Inflammatory macrophage treated with lipopolysaccharide for 4 hours (primary cell): Measurements from ENCODE around the gene UGGT2.
"Not testable (repeated sequence)": the region's sequence is repeated elsewhere in the genome, so short reads cannot be mapped to it uniquely, and the experiment has no call there.

Source experiments
- DNase-seq: peaks from one replicate; pipeline ENCODE4 v3.0.0-alpha.2; 2020

The UGGT2 gene

DNA sequence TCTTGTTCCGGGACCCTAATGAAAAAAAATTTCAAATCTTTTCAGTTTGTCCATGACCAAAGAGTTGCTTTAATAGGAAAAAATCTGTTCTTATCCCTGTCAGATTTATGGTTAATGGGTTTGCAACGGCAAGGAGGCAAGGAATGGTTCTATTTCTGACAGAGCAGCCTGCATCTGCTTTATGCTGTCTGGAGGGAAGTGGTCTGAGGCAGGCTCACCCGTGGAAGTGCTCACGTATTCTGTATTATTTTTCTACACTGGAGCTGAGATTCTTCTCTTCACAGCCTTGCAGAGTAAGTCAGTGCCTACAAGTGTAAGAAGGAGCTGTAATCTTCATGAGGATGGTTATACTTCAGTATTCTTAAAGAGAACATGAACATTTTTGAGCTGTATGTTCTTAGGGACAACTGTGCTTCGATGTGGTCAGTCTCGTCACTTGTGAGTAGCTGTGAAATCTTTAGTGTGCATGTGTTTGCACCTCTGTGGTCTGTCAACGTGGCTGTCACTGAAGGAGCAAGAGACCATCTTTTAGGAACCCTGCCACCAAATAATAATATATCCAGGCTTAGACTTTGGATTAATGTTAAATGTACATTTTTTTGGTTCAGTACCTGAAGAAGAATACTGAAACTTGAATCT, 262.0 kb downstream of the UGGT2 start:
- no peak for DNase-seq

GRCh38 chr13:95789315-95789714, 263.9 kb downstream of the UGGT2 start:
- DNase-seq, result not testable (repeated sequence)

DNA sequence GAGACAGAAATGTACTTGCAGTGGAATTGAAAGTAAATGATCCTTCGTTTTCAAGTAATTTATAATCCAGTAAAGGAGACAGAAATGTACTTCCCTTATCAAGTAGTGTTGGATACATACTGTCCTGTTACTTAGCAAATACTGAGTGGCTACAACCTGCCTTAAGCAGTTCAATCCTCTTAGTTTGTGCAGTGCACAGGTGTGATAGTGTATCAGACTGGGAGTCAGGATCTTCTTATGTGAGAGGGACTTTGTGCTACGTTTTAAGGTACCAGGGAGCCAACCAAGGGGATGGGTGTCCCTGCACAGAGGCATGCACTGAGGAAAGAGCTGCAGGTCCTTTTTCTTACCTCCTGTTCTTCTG, 265.1 kb downstream of the UGGT2 start:
- DNase-seq, result no peak

DNA sequence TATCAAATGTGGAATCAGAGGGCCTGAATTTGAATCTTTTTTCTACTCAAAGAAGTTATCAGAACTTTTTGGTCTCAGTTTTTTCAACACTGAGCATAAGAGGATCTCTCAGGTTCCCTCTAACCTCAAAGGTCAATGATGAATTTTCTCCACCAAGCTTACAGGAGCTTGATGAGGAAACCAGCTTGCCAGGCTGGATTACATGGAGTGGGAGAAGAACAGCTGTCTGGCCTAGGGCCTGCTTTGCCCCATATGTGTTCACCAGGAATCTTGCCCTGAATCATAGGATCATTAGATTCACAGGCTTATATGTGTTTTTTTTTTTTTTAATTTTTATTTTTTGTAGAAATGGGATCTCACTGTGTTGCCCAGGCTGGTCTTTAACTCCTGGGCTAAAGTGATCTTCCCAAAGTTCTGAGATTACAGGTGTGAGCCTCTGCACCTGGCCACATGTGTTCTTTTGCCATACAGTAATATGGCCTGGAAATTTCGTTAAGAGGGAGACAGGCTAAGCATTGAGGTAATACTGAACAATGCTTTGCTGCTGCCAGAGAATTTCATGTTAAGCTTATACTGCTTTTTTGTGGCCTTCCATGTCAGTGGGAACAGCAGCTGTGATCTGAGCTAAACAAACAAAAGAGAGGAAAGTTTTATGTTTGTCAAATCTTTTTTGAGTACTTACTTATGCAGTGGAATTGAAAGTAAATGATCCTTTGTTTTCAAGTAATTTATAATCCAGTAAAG, 265.7 kb downstream of the UGGT2 start:
- DNase-seq, result no peak

DNA sequence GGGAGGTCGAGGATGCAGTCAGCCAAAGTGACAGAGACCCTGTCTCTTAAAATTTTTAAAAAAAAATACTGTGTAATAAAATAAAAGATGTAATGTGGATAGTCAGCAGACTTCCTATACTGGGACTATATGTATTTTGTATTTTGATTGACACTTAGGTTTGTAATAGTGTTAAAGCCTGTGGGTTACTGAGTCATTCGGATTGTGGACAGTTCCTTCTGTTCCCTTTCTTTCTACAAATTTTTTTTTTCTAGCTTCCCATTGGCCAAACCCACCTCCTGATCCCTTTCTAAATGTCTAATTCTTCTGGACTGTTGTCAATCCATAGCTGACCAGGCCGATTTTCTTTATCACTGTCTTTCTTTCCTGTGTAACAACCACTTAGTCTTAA, 268.3 kb downstream of the UGGT2 start:
- peak; percentile 43 for DNase-seq

DNA sequence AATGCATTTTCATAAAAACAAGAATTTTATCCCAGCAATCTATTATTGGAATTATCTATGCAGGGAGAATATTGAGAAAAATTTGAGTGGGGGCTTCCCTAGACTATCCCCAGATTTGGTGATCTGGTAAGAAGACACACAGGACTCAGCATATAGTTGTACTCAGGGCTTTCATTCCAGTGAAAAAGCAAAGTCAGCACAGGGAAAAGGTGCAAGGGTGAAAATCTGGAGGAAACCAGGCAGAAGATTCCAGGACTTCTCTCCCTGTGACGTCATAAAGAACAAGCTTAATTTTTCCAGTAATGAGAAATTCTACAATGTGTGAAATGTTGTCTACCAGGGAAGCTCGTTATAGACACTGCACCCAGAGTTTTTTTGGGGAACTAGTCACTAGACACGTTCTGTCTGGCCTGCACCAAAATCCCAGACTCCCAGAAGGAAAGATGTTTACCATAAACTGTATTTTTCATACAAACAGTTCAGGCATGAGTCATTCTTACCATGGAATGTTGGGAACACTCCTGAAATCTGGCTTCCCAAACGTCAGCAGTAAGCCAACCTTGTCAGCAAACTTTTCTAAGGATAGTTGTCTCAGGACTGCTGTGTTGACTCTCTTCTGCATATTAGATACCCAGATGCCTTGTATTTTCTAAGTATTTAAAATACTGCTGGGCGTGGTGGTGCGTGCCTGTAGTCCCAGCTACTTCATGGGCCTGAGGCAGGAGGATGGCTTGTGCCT, 268.9 kb downstream of the UGGT2 start:
- no peak for DNase-seq

DNA sequence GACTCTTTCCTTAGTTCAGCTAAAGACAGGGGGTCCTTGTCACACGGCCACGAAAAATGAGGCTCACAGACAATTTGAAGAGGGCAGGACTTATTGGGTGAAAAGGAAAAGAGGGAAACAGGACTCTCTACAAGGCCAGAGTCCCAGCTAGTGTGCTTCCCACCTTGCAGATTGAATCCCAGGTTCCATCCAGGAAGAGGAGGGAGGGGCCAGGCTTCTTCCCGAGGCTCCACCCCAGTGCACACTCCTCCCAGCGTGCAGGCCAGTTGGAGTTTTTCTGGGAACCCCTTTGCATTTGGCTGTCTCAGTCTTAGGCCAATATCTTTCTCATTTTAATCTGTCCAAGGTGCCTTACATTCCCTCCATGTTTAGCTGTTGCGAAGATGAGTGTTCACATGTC, 269.5 kb downstream of the UGGT2 start:
- DNase-seq, result no peak

- not testable (repeated sequence) for DNase-seq
Measured at GRCh38 chr13:95781940-95782339, 271.3 kb downstream of the UGGT2 start.

GRCh38 chr13:95781016-95781415, 272.2 kb downstream of the UGGT2 start:
- DNase-seq, result no peak

DNA sequence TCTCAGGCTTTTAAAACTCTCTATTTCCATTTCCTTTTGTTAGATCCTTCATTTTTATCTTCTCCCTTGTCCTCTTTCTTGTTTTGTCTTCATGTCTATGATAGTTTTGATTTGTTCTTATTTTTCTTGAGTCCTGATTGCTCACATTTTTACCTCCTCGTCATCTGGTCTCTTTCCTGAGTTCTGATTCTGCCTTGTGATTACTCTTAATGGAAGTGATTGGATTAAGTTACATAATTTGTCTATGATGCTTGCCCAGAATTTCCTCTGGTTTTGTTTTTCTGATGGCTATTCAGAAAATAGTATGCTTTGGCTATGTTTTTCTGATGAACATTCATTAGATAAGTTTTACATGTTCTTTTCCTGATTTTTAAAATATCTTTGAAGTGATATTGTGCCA, 273.7 kb downstream of the UGGT2 start:
- no peak for DNase-seq

DNA sequence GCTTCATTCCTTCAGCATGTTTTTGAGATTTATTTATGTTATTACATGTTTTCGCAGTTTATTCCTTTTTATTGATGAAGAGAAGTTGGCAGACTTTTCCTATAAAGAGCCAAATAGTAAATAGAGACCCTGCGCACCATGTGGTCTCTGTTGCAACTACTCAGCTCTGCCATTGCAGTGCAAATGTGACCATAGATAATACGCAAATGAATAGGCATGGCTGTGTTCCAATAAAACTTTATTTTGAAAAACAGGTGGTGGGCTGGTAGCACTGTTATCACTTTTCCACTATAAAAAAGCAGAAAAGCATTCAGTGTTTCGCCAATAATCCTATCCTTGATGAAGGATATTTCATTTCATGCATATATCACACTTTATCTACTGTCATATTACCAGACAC, 281.3 kb downstream of the UGGT2 start:
- no peak for DNase-seq

- no peak for DNase-seq
Measured at GRCh38 chr13:95763601-95764000, 289.6 kb downstream of the UGGT2 start.

- not testable (repeated sequence) for DNase-seq
Measured at GRCh38 chr13:95762626-95763025, 290.6 kb downstream of the UGGT2 start.

GRCh38 chr13:95756072-95756471, 297.1 kb downstream of the UGGT2 start:
- DNase-seq, result no peak

GRCh38 chr13:95754069-95754468, 299.1 kb downstream of the UGGT2 start:
- DNase-seq, result peak; percentile 15

GRCh38 chr13:95752677-95753076, 300.5 kb downstream of the UGGT2 start:
- no peak for DNase-seq
